ENCODE measurements around the gene PPT2. TPM values are rescaled to one million over a fixed set of nuclear protein-coding genes. Genes with fewer than 3 reads are reported as not detected.

Gene PPT2
- total and polyA plus RNA-seq, 2 of the 13 experiments (the other 11 are each of a cell fraction or from before 2014, with no cell fraction given): 39.2 to 61.8 TPM

DNA sequence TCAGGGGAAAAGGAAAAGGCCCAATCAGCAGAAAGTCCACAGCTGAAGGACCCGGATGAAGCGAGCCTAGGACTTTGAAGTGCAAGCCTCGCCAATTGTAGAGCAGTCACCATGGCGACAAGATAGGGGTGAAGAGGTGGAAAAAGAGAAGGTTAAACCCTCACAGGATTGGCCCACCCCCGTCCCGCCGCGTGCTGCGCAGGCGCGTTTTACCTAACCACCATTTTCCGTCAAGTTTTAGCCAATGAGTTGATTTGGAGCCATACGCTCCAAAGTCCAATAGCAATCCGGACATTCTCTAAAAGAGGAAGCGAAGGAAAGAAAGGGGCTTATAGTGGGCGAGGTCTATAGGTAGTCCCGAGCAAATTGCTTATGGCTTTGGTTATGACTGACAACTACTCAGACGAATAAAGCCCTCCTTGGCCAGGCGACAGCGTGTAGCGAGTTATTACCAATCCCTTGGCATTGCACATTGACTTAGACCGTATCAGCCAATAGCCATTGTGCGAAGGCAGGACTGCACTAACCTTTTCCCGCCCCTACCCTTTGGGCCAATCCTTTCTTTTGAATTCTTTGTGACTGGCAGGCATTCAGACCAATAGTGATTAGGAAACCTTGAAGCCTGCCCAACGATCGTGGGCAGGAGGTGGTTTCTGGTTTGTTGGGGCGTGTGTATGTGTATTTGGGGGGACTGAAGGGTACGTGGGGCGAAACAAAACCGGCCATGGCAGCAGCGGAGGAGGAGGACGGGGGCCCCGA lies 24.0 kb downstream of the PPT2 start, which contains the start of gene RNF5 (continued):
- TF ChIP-seq, protein P1, sequence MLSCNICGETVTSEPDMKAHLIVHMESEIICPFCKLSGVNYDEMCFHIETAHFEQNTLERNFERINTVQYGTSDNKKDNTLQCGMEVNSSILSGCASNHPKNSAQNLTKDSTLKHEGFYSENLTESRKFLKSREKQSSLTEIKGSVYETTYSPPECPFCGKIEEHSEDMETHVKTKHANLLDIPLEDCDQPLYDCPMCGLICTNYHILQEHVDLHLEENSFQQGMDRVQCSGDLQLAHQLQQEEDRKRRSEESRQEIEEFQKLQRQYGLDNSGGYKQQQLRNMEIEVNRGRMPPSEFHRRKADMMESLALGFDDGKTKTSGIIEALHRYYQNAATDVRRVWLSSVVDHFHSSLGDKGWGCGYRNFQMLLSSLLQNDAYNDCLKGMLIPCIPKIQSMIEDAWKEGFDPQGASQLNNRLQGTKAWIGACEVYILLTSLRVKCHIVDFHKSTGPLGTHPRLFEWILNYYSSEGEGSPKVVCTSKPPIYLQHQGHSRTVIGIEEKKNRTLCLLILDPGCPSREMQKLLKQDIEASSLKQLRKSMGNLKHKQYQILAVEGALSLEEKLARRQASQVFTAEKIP (CRISPR knock-in tag; IDR thresholded peaks at IDR 0.05; ENCODE audit: borderline replicate concordance): no peak
- TF ChIP-seq KLF6 (CRISPR knock-in tag; IDR thresholded peaks at IDR 0.05): peak; percentile 63; the same call in 1 of the 2 replicates
- TF ChIP-seq, protein P2, sequence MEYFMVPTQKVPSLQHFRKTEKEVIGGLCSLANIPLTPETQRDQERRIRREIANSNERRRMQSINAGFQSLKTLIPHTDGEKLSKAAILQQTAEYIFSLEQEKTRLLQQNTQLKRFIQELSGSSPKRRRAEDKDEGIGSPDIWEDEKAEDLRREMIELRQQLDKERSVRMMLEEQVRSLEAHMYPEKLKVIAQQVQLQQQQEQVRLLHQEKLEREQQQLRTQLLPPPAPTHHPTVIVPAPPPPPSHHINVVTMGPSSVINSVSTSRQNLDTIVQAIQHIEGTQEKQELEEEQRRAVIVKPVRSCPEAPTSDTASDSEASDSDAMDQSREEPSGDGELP (IDR thresholded peaks at IDR 0.05; ENCODE audit: borderline replicate concordance, low read depth): no peak; the same call in 1 of the 2 replicates
- TF ChIP-seq ZNF577 (CRISPR knock-in tag; IDR thresholded peaks at IDR 0.05; ENCODE audit: borderline replicate concordance, low read depth): no peak
- TF ChIP-seq, protein P3, sequence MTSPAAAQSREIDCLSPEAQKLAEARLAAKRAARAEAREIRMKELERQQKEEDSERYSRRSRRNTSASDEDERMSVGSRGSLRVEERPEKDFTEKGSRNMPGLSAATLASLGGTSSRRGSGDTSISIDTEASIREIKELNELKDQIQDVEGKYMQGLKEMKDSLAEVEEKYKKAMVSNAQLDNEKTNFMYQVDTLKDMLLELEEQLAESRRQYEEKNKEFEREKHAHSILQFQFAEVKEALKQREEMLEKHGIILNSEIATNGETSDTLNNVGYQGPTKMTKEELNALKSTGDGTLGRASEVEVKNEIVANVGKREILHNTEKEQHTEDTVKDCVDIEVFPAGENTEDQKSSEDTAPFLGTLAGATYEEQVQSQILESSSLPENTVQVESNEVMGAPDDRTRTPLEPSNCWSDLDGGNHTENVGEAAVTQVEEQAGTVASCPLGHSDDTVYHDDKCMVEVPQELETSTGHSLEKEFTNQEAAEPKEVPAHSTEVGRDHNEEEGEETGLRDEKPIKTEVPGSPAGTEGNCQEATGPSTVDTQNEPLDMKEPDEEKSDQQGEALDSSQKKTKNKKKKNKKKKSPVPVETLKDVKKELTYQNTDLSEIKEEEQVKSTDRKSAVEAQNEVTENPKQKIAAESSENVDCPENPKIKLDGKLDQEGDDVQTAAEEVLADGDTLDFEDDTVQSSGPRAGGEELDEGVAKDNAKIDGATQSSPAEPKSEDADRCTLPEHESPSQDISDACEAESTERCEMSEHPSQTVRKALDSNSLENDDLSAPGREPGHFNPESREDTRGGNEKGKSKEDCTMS (CRISPR knock-in tag; conservative IDR thresholded peaks at IDR 0.05): no peak
- TF ChIP-seq ETV6 (CRISPR knock-in tag; conservative IDR thresholded peaks at IDR 0.05): no peak
- TF ChIP-seq, protein P4, sequence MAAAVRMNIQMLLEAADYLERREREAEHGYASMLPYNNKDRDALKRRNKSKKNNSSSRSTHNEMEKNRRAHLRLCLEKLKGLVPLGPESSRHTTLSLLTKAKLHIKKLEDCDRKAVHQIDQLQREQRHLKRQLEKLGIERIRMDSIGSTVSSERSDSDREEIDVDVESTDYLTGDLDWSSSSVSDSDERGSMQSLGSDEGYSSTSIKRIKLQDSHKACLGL (CRISPR knock-in tag; IDR thresholded peaks at IDR 0.05): no peak
- TF ChIP-seq, protein P5, sequence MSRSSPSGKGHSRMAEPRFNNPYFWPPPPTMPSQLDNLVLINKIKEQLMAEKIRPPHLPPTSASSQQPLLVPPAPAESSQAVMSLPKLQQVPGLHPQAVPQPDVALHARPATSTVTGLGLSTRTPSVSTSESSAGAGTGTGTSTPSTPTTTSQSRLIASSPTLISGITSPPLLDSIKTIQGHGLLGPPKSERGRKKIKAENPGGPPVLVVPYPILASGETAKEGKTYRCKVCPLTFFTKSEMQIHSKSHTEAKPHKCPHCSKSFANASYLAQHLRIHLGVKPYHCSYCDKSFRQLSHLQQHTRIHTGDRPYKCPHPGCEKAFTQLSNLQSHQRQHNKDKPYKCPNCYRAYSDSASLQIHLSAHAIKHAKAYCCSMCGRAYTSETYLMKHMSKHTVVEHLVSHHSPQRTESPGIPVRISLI (CRISPR knock-in tag; IDR thresholded peaks at IDR 0.05; ENCODE audit: borderline replicate concordance): no peak
- TF ChIP-seq, protein P6, sequence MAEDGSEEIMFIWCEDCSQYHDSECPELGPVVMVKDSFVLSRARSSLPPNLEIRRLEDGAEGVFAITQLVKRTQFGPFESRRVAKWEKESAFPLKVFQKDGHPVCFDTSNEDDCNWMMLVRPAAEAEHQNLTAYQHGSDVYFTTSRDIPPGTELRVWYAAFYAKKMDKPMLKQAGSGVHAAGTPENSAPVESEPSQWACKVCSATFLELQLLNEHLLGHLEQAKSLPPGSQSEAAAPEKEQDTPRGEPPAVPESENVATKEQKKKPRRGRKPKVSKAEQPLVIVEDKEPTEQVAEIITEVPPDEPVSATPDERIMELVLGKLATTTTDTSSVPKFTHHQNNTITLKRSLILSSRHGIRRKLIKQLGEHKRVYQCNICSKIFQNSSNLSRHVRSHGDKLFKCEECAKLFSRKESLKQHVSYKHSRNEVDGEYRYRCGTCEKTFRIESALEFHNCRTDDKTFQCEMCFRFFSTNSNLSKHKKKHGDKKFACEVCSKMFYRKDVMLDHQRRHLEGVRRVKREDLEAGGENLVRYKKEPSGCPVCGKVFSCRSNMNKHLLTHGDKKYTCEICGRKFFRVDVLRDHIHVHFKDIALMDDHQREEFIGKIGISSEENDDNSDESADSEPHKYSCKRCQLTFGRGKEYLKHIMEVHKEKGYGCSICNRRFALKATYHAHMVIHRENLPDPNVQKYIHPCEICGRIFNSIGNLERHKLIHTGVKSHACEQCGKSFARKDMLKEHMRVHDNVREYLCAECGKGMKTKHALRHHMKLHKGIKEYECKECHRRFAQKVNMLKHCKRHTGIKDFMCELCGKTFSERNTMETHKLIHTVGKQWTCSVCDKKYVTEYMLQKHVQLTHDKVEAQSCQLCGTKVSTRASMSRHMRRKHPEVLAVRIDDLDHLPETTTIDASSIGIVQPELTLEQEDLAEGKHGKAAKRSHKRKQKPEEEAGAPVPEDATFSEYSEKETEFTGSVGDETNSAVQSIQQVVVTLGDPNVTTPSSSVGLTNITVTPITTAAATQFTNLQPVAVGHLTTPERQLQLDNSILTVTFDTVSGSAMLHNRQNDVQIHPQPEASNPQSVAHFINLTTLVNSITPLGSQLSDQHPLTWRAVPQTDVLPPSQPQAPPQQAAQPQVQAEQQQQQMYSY (CRISPR knock-in tag; IDR thresholded peaks at IDR 0.05): no peak
- no peak for TF ChIP-seq FIP1L1 (IDR thresholded peaks at IDR 0.05; ENCODE audit: borderline replicate concordance, insufficient read depth, low read depth, low read length)
- no peak for TF ChIP-seq ARNT (IDR thresholded peaks at IDR 0.05)
- no peak for TF ChIP-seq ZNF737 (CRISPR knock-in tag; IDR thresholded peaks at IDR 0.05; ENCODE audit: borderline replicate concordance)
- TF ChIP-seq, protein P7, sequence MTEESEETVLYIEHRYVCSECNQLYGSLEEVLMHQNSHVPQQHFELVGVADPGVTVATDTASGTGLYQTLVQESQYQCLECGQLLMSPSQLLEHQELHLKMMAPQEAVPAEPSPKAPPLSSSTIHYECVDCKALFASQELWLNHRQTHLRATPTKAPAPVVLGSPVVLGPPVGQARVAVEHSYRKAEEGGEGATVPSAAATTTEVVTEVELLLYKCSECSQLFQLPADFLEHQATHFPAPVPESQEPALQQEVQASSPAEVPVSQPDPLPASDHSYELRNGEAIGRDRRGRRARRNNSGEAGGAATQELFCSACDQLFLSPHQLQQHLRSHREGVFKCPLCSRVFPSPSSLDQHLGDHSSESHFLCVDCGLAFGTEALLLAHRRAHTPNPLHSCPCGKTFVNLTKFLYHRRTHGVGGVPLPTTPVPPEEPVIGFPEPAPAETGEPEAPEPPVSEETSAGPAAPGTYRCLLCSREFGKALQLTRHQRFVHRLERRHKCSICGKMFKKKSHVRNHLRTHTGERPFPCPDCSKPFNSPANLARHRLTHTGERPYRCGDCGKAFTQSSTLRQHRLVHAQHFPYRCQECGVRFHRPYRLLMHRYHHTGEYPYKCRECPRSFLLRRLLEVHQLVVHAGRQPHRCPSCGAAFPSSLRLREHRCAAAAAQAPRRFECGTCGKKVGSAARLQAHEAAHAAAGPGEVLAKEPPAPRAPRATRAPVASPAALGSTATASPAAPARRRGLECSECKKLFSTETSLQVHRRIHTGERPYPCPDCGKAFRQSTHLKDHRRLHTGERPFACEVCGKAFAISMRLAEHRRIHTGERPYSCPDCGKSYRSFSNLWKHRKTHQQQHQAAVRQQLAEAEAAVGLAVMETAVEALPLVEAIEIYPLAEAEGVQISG (CRISPR knock-in tag; IDR thresholded peaks at IDR 0.05): peak; percentile 40; the same call in 1 of the 2 replicates
- TF ChIP-seq GATAD1 (CRISPR knock-in tag; IDR thresholded peaks at IDR 0.05): peak; percentile 52
